SK-N-SH treated with all-trans-retinoic acid at 6 μM for 48 hours (cell line): ENCODE measurements around the gene ERN2.

ENCODE experiments used
- ZC3H10 ChIP-seq: fragments of 250-450 bp; sonication (Bioruptor Pico); IDR thresholded peaks from 2 replicates; pipeline ENCODE4 v1.5.1; 2021; ENCODE audit warnings: mild to moderate bottlenecking, moderate library complexity
- ZFP30 ChIP-seq: fragments of 450-650 bp; formaldehyde crosslinking; IDR thresholded peaks from 2 replicates; pipeline ENCODE4 v1.5.0; 2022; ENCODE audit warnings: mild to moderate bottlenecking, moderate library complexity
- TF ChIP-seq, protein P1 (sequence below): fragments of 250-450 bp; sonication (Bioruptor Pico); IDR thresholded peaks from 2 replicates; pipeline ENCODE4 v1.8.0; 2020; ENCODE audit warnings: mild to moderate bottlenecking, moderate library complexity, borderline replicate concordance

DNA sequence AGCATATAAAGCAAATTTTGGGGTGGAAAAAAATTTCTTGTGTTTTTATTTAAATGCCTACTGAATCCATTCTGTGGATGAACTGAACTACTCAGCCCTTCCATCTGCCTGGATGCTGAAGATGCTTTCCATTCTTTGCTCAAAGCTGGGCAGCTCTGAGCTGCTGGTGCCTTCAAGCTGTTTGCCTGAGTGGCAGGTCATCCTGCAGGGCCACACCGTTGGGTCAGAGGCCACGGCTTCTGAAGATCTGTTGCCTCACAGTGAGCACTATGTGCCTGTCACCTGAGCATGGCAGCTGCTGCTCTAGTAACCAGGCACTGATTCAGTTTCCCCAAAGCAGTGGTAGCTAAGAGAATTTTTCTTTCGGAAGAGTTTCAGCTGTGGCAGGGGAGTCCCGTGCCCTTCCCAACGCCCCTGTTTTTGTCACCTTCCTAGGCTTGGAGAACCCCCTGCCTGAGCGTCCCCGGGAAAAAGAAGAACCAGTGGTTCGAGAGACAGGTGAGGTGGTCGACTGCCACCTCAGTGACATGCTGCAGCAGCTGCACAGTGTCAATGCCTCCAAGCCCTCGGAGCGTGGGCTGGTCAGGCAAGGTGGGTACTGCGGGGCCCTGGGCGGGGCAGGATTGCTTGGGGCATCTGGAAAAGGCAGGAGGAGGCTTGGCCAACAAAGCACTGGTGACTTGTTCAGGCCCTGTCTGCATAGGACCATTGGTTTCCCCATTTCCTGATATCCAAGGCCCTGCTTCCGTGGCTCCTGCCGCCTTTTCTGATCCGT, 25.8 kb downstream of the ERN2 start:
- TF ChIP-seq ZFP30 (no peak), ZC3H10 (CRISPR knock-in tag) (no peak)
- TF ChIP-seq, protein P1, sequence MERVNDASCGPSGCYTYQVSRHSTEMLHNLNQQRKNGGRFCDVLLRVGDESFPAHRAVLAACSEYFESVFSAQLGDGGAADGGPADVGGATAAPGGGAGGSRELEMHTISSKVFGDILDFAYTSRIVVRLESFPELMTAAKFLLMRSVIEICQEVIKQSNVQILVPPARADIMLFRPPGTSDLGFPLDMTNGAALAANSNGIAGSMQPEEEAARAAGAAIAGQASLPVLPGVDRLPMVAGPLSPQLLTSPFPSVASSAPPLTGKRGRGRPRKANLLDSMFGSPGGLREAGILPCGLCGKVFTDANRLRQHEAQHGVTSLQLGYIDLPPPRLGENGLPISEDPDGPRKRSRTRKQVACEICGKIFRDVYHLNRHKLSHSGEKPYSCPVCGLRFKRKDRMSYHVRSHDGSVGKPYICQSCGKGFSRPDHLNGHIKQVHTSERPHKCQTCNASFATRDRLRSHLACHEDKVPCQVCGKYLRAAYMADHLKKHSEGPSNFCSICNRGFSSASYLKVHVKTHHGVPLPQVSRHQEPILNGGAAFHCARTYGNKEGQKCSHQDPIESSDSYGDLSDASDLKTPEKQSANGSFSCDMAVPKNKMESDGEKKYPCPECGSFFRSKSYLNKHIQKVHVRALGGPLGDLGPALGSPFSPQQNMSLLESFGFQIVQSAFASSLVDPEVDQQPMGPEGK, result no peak
